MCF 10A (cell line): Measurements from ENCODE around the gene PHF5A. TPM values are rescaled to one million over a fixed set of nuclear protein-coding genes. Genes with fewer than 3 reads are reported as not detected.

ENCODE experiments used
- BruUV-seq: library from RNA; stranded (reverse); fragments of 400-500 nt; replicated peaks from 2 replicates; lab custom pipeline; 2021; lab: Mats Ljungman, UMichigan
- CTCF ChIA-PET: fragments of 300-600 bp; sonication (Branson Sonifier 250); formaldehyde crosslinking; extraction: SDS; loops from one replicate; lab custom pipeline; 2021; ENCODE audit warnings: antibody characterized with exemption, inconsistent platforms; lab: Yijun Ruan, JAX
- POLR2A ChIA-PET: fragments of 300-600, 350-650 bp; sonication (Branson Sonifier 250); formaldehyde crosslinking; extraction: SDS; loops from one replicate; lab custom pipeline; 2020; ENCODE audit warnings: antibody characterized with exemption, inconsistent platforms; lab: Yijun Ruan, JAX
- DNase-seq: peaks from one replicate; pipeline ENCODE4 v3.0.0-alpha.2; 2018; ENCODE audit not compliant: unreplicated experiment
- H3K27ac Mint-ChIP-seq: one replicate; pipeline ENCODE4 v1.8.0; 2022; ENCODE audit warnings: mild to moderate bottlenecking, low read depth, mixed read lengths; ENCODE audit not compliant: unreplicated experiment
- H3K27me3 Mint-ChIP-seq: one replicate; pipeline ENCODE4 v1.8.0; 2022; ENCODE audit warnings: mixed read lengths; ENCODE audit not compliant: insufficient read depth, unreplicated experiment
- H3K36me3 Mint-ChIP-seq: one replicate; pipeline ENCODE4 v1.8.0; 2022; ENCODE audit warnings: mild to moderate bottlenecking, moderate library complexity, mixed read lengths; ENCODE audit not compliant: insufficient read depth, unreplicated experiment
- H3K4me1 Mint-ChIP-seq: one replicate; pipeline ENCODE4 v1.8.0; 2022; ENCODE audit warnings: mixed read lengths; ENCODE audit not compliant: insufficient read depth, unreplicated experiment
- H3K4me3 Mint-ChIP-seq: one replicate; pipeline ENCODE4 v1.8.0; 2022; ENCODE audit warnings: mild to moderate bottlenecking, moderate library complexity, mixed read lengths; ENCODE audit not compliant: unreplicated experiment
- H3K9me3 Mint-ChIP-seq: one replicate; pipeline ENCODE4 v1.8.0; 2022; ENCODE audit warnings: mixed read lengths; ENCODE audit not compliant: unreplicated experiment
- CTCF ChIP-seq: fragments of 200-600 bp; IDR thresholded peaks from one replicate; pipeline ENCODE4 v1.8.0; 2022; ENCODE audit warnings: antibody characterized with exemption, mild to moderate bottlenecking; ENCODE audit not compliant: unreplicated experiment
- intact Hi-C: fragments of 100-400 bp; cut with micrococcal nuclease; formaldehyde crosslinking; loops from 2 replicates; pipeline ENCODE4 v1.14.1; 2022
- total RNA-seq: library from RNA; stranded (reverse); gene quantifications from 2 replicates; pipeline ENCODE4 v1.2.3, GENCODE V29; 2022

Gene PHF5A
- total RNA-seq, 1 experiment from 2014 or later = 62.3 TPM

- DNase-seq = peak; percentile 12
- H3K27me3 Mint-ChIP-seq = no peaks in the 10 kb centered on the region
- H3K36me3 Mint-ChIP-seq = peaks cover 35% of the 10 kb centered on the region
- ChIA-PET CTCF (interaction anchor here (0.6 to 2.5 kb wide), 6 partner anchors 14 to 558 kb away, joined by 3 to 10 read pairs (median 3); no protein-coding TSS in a partner anchor), POLR2A (interaction anchor here (0.7 to 4.4 kb wide), 5 partner anchors 10 to 36 kb away, joined by 3 to 39 read pairs (median 4); partner anchors contain the start of genes ACO2, PHF5A and TOB2)
- H3K4me3 Mint-ChIP-seq = no peak overlapping the region
- intact Hi-C loops = no loop called here
- TF ChIP-seq CTCF = no peak
- no peaks in the 10 kb centered on the region for H3K9me3 Mint-ChIP-seq
- BruUV-seq = no TSS peak
- H3K27ac Mint-ChIP-seq = peak overlapping the region; percentile 37
- H3K4me1 Mint-ChIP-seq = peaks cover 25% of the 10 kb centered on the region
These were observed 11.3 kb upstream of the PHF5A start for GRCh38 chr22:41479671-41480396.

DNA sequence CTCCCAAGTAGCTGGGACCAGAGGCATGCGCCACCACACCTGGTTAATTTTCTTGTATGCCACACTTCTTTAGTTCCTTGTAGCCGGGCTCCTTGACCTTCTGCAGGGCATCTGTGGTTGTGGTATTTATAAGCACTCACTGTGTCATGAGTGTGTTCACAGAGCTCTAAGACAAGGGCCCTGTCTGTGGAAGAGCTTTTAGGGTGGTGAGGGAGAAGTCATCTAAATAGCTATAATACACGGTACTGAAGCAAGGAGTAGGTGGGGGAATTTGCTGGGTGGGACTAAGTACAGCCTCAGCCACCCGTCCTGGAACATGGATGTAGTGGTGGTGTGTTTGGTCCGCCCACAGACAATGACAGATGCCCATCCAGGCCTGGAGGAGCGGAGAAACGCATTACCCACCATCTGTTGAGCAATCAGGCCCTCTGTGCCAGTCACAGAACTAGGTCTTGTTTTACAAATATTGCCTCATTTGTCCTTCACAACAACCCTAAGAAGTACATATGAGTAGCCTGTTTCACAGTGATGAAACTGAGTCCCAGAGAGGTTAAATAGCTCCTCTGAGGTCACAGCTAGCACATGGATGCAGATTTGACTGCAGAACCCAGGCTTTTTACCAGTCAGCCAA, 10.5 kb upstream of the PHF5A start:
- ChIA-PET POLR2A (interaction anchor here (0.6 to 4.4 kb wide), 4 partner anchors 9 to 1150 kb away, joined by 3 to 39 read pairs (median 5); partner anchors contain the start of genes ACO2, PHF5A and TOB2), CTCF (interaction anchor here (1.2 to 2.5 kb wide), 3 partner anchors 15 to 38 kb away, joined by 3 to 10 read pairs (median 4); no protein-coding TSS in a partner anchor)
- Mint-ChIP-seq H3K27ac (peak overlapping the region; percentile 37), H3K9me3 (no peaks in the 10 kb centered on the region), H3K27me3 (no peaks in the 10 kb centered on the region), H3K36me3 (peaks cover 37% of the 10 kb centered on the region), H3K4me3 (no peak overlapping the region), H3K4me1 (peaks cover 27% of the 10 kb centered on the region)
- no TSS peak for BruUV-seq
- peak; percentile 82 for DNase-seq
- intact Hi-C loops = no loop called here
- TF ChIP-seq CTCF = no peak

GRCh38 chr22:41478473-41478872, 10.0 kb upstream of the PHF5A start:
- no TSS peak for BruUV-seq
- intact Hi-C loops = no loop called here
- H3K36me3 Mint-ChIP-seq = peaks cover 37% of the 10 kb centered on the region
- POLR2A ChIA-PET = interaction anchor here (0.6 to 4.4 kb wide), 5 partner anchors 9 to 1151 kb away, joined by 3 to 39 read pairs (median 4); partner anchors contain the start of genes ACO2, PHF5A and TOB2
- H3K4me1 Mint-ChIP-seq = peaks cover 33% of the 10 kb centered on the region
- H3K4me3 Mint-ChIP-seq = no peak overlapping the region
- no peaks in the 10 kb centered on the region for H3K27me3 Mint-ChIP-seq
- CTCF ChIA-PET = interaction anchor here (0.6 to 2.5 kb wide), 4 partner anchors 10 to 75 kb away, joined by 3 to 10 read pairs (median 3); no protein-coding TSS in a partner anchor
- no peak for TF ChIP-seq CTCF
- H3K9me3 Mint-ChIP-seq = no peaks in the 10 kb centered on the region
- peak overlapping the region; percentile 37 for H3K27ac Mint-ChIP-seq
- DNase-seq = no peak
